ENCODE measurements around the gene CABP4.

The CABP4 gene

DNA sequence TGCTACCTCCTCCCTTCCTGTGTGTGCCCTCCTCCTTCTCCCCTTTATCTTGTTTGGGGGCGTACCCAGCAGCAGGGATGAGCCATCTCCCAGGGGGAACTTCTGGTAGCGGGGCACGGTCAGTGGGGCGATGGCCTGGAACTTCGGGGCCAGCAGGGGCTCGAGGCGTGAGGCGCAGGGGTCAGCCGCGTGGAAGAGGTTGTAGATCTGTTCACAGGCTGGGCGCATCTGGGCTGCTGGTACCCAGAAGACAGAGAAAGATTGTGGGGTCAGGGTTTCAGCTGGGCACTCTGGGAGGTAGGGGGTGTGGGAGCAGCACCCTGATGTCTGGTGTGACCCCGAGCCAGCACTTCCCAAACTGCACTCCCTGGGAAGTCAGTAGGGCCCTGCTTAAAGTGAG, 41.0 kb downstream of the CABP4 start:
- no peak for DNase-seq (ENCODE audit: low read depth in 2 of 2)

DNA sequence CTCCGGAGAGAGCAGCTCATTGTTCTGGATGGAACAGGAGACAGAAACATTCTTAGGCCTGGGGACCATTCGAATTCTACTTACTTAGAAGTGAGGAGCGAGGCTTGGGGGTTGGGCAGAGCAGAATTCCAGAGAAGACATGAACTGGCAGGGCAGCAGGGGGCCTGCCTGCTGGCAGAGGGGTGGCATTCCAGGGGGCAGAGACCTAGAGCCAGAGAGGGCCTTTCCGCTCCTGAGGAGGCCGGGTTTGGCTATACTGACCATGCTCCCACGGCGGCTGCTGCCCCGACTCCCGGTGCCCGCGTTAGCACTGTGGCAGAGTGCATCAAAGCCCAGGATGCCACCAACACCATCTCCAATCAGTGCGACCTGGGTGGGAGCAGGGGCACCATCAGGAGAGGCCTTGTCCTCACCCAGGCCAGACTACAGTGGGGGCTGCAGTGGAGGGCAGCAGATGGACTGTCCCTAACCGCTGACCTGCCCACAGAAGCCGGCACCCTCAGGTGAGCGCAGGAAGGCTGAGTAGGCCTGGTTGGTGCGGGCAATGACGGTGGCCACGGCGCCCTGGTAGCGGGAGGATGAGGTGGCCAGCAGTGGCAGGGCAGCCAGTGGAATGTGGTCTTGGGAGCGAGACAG, 42.6 kb downstream of the CABP4 start:
- DNase-seq (ENCODE audit: low read depth in 2 of 2), result no peak

DNA sequence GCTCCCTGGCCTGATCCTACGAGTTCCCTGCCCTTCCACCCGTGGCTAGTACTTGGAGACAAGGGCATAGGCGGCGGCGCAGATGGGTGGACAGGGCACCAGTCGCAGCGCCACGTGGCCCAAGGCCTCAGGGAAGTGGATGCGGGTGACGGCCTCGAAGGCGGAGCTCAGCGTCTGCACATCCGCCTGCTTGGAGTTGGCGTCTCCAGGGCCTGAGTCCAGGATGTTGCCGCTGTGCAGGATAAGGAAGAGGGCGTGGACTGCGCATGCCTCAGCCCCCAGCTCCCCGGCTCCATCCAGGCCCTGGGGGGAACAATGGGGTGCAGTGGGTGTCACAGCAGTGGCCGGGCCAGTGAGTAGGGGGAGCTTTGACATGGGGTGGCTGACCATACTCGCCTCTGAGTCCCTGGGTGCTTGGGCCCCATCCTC, 43.4 kb downstream of the CABP4 start:
- no peak for DNase-seq (ENCODE audit: low read depth in 2 of 2)

DNA sequence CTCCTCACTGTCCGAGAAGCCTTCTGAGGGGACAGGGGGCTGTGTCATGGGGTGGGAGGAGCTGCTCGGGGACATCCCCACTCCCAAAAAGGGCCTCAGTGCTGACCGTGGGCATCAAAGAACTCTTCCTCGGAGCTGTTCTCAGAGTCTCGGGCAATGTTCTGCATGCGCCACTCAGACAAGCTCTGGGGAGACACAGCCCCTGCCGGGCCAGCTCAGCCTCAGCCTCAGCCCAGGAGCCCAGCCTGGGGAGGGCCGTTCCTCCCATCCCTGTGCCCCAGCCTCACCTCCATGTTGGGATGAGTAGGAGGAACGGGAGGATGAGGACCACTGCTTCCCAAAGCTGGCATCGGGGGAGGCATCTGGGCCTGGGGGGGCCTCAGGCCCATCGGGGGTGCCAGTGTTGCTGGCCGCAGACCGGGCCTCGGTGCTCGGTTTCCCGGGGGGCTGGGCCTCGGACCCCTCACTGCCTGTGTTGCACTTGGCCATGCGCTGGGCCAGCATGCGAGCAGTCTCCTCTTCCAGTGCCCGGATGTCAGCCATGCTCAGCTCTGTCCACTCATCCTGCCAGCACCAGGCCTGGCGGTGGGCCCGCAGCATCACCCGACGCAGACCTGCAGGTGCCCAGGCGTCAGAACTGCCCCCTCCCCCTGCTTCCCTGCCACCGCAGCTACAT, 44.8 kb downstream of the CABP4 start:
- no peak for DNase-seq (ENCODE audit: low read depth in 2 of 2)

DNA sequence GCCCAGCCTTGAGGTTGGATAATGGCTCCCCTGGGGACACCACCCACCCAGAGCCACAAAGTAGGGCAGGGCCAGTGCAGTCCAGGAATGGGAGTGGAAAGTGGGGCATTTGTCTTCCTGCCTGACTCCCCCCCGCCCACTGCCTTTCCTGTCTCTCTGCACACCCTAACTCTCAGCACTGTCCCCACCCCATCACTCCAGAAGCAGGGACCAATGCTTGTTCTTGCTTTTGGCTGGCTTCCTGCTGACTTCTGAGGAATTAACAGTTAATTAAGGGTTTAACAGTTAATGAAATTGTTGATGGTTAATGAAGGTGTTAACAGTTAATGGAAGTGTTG, 45.3 kb downstream of the CABP4 start:
- no peak for DNase-seq (ENCODE audit: low read depth in 2 of 2)

DNA sequence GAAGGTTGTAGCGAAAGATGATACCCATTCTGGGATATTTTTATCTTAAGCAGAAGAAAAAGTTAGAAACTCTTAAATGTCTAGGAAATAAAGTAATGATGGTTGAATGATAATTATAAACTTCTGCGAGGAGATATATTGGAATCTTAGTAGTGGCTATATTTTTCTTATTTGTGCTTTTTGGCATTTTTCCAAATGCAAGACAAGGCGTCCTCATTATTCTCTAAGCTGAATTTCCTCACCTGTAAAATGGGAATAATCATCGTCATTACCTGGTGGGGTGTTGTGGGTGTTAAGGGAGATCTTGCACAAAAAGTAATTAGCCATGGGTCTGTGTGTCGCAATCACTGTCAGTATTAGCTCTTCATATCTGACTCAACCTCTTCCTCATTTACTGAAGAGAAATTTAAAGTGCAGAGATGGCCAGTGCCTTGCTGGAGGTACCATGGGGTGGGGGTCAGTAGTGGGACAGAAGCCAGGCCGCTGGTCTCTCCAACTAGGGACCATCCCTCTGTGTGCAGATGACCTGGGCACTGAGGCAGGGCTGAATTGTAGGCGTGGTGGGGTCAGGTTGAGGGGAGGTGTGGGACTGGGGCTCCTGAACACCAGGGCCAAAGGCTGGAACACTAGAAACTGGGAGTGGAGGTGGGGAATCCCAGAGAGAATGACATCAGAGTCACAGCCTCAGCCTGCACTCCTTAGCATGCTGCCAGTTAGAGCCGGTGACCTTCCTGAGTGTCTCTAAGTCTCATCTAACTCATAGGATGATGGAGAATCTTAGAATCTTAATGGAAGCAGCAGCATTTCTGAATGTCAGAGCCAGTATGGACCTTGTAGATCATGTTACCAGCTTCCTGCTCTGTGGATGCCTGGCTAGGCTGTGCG, 45.9 kb downstream of the CABP4 start:
- no peak for DNase-seq (ENCODE audit: low read depth in 2 of 2)

DNA sequence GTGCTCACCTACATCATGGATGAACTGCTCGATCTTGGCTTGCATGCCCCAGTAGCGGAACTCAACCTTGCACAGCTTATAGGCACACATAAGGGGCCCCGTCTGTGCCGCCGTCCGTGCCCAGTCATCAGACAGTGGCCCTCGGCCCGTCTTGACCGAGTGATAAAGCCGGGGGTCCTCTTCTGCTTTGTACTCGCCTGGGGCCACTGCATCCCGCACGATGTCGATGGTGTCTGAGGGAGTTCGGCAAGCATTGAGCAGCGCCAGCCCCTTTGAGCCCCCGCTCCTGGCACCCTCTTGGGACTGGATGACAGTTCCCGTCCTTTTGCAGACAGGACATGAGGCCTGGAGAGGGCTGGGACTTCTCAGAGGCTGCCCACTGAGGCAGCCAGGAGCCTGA, 46.7 kb downstream of the CABP4 start:
- no peak for DNase-seq (ENCODE audit: low read depth in 2 of 2)

DNA sequence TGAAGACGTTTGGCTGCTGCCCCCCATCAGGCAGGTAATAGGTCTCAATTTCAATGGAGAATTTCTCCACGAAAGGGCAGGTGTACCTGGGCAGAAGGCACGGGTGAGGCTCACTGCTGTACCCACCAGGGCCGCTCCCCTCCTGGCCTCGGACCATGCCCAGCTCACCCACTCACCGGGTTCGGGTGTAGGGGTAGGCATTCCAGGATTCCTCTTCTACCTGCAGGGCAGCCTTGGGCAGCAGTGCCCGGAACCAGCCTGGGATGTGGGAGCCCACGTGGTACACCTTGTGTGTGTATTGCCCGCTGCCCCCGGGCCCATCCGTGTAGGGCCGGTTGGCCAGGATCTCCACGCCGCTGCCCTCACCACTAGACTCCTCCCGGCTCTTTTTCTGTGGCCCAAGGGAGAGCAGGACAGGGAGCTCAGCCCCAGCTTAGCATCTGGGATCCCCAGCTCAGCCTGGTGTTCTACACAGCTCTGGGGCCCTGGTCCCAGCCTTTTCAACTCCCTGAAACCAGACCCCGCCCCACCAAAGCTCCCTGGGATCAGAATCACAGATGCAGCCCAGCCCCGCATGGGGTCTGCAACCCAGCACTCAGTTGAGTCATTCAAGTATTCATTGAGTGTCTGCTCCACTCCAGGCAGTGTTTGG, 47.3 kb downstream of the CABP4 start:
- DNase-seq (ENCODE audit: low read depth in 2 of 2), result no peak

DNA sequence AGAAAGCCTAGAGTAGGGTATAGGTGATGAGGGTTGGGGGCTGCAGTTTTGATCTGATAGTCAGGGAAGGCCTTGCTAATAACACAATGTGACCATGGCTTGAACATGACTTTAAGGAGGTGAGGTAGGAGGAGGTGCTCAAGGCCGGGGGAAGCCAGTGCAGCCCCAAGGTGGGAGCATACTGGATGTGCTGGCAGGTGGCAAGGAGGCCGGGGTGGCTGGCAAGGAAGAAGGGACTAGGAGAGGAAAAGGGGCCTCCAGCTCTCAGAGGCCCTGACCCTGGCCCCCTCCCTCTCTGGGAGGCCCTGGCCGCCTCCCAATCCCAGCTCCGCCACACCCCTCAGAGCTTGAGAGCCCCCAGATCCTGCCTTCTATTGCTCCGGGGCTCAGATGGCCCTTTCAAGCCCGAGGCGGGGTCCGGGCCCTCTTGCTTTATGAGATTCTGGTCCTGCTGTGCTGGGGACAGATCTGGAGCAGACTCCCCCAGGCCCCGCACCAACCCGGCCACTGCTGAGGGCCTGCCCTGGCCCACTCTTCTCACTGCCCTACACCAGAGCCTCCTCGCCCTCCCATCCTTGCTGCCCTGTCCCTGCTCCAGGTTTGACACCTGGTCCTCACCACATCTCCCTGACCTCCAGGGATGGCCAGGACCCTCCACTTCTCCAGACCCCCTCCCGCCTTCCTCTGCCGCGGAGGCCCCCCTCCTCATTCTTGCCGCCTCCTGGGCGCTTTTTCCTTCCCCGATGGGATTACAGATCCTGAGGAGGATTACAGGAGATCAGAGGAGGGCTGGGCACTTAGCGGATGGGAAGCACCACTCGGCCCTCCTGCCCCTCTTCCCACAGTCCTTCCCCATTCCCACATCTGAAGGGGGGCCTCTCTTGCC, 48.2 kb downstream of the CABP4 start:
- no peak for DNase-seq (ENCODE audit: low read depth in 2 of 2)

DNA sequence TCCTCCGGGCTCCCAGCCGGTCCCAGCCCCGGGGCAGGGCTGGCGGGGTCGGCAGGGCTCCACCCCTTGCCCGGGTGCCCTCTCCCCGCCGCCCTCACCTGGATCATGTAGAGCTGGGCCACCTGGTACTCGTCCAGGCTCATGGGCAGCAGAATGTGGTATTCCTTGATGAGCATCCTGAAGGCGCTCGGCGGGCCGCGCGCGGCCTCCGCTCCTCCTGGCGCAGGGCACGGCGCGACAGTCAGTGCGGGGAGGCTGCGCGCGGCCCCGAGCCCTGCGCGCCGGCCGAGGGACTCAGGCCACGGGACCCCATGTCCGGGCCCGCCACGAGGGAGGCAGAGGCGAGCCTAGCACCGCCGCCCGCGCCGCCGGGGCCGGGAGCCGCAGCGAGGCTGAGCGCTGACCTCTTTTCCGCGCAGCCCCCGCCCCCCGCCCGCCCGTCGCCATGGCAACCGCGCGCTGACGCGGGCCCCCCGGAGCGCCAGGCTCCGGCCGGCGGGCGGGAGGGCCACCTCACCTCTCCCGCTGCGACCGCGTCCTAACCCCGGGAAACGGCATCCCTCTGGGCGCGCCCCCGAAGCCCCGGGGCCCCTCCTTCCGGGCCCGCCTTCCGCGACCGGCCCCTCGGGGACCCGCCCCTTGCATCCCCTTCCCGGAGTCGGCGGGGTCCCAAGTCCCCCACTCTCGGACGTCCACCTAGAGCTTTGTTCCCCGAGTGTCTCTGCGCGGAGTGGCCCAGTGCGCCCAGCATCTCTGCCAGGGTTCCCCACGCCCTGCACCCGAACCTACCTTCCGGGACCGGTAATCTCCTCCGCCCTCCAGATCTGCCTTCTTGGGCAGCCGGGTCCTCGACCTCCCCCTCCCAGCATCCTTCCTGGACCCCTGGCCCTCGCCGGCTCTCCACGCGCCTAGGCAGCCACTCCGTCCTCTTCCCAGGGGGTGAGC, 49.1 kb downstream of the CABP4 start:
- no peak for DNase-seq (ENCODE audit: low read depth in 2 of 2)

DNA sequence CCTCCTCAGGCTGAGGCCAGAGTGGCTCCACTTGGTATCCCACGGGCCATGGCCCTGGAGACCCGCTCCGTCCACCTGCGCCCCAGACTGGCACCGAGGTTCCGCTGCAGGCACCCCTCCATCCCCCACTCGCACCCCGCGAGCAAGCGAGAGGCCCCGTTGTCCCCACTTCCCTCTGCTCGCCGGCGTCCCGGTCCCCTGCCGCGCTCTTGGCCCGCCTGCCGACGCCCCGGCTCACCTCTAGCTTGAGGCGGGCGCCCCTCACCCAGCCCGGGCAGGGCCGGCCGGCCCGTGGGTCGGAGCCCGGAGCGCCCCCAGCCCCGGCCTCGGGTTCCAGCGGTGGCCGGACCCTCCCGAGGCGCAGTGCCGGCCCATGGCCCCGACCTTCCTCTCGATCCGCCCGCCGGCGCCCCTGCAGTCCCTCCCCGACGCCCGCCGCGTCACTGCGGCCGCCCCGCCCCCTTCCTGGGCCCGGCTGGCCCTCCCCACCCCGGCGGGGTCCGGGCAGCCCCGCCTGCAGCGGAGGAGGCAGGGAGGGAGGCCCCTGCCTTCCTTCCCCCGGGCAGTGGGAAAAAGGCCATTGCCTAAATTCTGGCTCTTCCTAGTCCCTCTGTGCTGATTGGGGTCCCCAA, 49.9 kb downstream of the CABP4 start, which contains the start of gene PITPNM1:
Gene PITPNM1 (minus strand): TSS at position 414 of the 632 bp plus-strand sequence. CDS start 1,183 bp downstream, outside the sequence.
- peak in 1 of 2 experiments; percentile 14 for DNase-seq (ENCODE audit: low read depth in 2 of 2)

DNA sequence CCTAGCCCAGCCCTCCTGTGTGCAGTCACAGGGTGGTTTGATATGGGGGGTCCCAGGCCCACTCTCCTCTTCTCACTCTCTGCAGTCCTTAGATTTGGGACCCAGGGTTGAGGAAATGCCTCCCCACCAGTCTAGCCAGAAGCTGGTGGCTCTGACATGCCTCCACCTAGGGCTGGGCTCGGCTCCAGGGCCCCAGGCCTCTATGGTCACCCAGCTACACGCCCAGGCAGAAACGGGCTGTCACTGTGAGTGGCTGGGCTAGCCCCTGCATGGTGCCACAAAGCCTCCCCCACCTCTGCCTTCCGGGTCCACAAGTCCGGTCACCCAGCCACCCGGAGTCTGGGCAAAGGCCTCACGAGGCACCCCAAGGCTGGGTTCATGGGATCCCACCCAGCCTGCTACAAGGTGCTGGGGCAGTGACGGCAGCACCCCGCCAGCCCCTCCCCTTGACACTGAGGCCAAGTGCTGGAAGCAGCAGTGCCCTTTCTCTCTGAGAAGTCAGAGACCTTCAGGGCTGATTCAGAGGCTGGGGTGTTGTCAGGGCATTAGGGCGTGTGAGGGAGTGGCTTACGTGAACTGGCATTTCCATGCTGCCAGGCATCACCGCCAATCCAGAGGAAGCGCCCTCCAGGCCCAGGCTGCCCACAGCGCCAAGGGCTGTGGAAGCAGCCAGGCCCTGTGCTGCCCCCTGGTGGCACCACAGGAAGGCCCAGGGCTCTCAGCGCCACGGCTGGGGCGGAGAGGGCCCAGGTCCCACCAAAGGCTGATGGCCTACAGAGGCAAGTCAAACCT, 50.6 kb downstream of the CABP4 start:
- peak; percentile 40 to 41 for DNase-seq (ENCODE audit: low read depth in 2 of 2)

DNA sequence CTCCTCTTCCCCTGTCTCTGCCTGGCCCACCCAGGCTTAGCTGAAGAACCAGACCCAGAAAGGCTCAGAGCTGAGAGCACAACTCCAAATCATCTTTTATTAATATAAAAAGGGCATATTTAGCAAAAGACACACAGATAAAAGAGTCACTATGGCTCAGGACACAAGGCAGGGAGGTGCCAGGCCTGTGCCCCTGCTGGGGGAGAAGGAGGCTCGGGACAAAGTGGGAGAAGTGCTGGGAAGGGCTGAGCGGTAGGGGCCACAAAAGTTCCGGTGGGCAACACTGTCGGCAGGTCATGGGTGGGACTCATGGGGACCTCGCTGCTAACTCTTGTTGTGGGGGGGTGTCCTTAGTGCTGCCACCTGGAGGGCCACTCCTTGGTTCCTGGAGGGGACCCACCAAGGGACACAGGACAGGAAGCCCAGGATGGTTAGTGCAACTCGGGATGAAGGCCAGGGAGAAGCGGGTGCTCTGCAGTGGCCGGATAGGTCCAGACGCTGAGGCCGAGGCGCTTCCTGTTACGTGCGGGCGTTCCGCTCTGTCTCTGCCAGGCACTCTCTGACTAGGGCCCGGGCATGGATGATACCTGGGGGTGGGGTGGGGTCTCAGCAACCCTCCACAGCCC, 51.4 kb downstream of the CABP4 start:
- no peak for DNase-seq (ENCODE audit: low read depth in 2 of 2)

DNA sequence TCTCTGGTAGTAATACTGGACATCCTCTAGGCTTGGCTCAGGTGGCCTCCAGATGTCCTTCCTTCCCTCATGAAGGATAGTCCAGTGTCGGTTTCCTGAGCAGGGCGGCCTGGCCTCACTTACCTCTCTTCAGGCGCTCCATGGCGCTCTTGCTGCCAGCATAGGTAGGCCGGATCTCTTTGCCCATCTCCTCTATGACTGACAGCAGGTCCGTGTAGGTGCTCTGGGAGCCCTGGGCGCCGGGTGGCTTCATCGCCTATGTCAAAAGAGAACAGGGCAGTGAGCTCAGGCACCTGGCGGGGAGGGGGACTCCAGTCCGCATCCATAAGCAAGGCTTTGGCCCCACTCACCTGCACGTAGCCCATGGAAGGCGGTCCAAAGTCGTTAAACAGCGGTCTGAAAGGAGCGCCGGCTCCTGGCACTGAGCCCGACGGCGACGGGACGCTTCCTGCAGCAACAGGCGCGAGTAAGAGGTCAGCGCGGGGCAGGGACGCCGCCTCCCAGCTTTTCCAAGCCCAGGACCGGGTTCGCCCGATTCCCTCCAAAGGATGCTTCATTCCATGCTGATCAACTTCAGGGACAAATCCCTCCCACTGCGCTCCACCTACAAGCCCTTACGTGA, 52.2 kb downstream of the CABP4 start:
- DNase-seq (ENCODE audit: low read depth in 2 of 2), result no peak

DNA sequence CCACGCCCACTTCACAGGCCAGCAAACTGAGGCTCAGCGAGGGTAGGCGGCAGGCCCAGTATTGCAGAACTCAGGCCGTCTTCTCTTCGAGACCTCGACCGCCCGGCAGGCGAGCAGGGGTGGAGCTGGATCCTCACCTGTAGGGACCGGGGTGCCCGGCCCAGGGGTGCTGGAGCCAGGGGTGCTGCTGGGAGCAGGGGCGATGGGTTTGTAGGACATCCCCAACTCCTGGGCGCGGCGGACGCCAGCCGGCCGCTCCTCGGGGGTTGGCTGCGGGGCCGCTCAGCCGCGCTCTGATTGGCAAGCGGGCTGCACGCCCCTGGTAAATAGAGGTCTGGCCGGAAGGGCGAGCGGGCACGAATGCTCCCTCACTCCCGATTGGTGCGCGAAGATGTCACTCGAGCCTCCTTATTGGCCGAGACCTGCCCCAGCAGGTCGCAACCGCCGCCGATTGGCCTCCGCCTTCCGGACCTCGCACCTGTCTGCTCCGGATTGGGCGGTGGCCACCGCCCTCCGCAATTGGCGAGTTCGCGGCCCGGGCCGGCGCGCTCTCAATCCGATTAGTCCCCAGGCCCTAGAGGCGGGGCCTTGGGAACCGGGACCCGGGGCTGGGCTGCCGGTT, 52.8 kb downstream of the CABP4 start, which contains the start of gene CDK2AP2:
Gene CDK2AP2 (minus strand): TSS at position 299 of the 622 bp plus-strand sequence. CDS start 80 bp downstream, at position 219.
- DNase-seq (ENCODE audit: low read depth in 2 of 2), result peak; percentile 99

DNA sequence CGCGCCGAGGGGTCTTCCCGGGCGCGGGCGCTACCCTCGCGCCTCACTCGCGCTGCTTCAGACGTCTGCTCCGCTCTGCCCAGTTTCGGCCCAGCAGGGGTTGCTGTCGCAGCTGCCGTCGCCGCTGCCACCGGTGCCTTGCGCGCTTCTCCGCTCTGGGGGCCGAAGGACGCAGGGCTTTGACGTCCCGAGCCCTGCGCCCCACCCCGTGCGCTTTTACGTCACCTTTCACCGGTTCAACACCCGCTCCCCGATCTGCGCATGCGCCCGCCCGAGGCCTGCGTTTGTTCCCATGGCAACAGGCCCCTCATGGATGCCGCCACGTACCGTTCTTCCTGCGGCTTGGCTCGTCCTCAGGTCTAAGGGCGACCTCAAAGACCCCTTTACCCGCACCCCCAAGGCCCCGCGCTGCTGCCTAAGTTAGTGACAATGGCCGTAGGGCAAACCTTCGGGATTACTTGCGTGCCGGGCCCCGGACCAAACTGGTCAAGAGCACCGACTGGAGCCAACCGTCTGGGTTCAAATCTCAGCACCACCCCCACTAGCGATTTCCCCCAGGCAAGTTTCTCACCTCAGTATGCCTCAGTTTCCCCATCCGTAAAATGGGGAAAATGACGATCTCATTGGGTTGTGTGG, 53.5 kb downstream of the CABP4 start:
- DNase-seq (ENCODE audit: low read depth in 2 of 2), result peak; percentile 92 to 93

DNA sequence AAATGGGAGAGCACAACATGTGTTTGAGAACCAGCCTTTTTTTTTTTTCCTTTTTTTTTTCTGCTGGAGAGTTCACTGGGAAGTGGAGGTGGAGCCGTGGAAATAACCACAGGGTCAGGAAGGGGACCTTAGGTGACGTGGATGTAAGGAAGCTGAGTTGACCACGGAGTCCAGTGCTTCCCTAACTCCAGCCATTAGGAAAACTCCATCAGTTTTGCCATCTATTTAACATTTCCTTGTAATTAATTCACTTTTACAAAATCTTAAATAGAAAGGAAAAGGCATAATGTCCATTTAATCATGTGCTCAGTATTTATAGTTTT, 54.8 kb downstream of the CABP4 start:
- no peak for DNase-seq (ENCODE audit: low read depth in 2 of 2)
